BJ (cell line): ENCODE measurements around the gene DIS3L2. TPM values are rescaled to one million over a fixed set of nuclear protein-coding genes. Genes with fewer than 3 reads are reported as not detected.

Experiments
- CTCF ChIA-PET: fragments of 350-600 bp; formaldehyde crosslinking; extraction: SDS; loops from one replicate; lab custom pipeline; 2021; ENCODE audit warnings: antibody characterized with exemption, inconsistent platforms; lab: Yijun Ruan, JAX
- POLR2A ChIA-PET: fragments of 300-600 bp; sonication (Branson Sonifier 250); formaldehyde crosslinking; extraction: SDS; loops from one replicate; lab custom pipeline; 2021; ENCODE audit warnings: antibody characterized with exemption; lab: Charles Lee
- DNase-seq: peaks from one replicate; pipeline ENCODE4 v3.0.0-alpha.2; 2011; ENCODE audit warnings: low read depth
- H3K27me3 ChIP-seq: 2 replicates; pipeline ENCODE4 v1.6.0; 2011; ENCODE audit warnings: low read length; ENCODE audit not compliant: control insufficient read depth, insufficient read depth
- H3K36me3 ChIP-seq: 2 replicates; pipeline ENCODE4 v1.5.1; 2011; ENCODE audit warnings: low read length; ENCODE audit not compliant: control insufficient read depth, insufficient read depth
- H3K4me3 ChIP-seq: 2 replicates; pipeline ENCODE4 v1.5.1; 2011; ENCODE audit warnings: low read depth, mild to moderate bottlenecking, control low read depth, low read length
- polyA plus RNA-seq: library from polyadenylated mRNA; depleted of rRNA; stranded (reverse); fragments of >200 nt; gene quantifications from 2 replicates; pipeline ENCODE4 v1.2.3, GENCODE V29; 2011
- TF ChIP-seq, protein P1 (sequence below): IDR thresholded peaks from 2 replicates; pipeline ENCODE4 v1.5.1; 2011; ENCODE audit warnings: low read depth, mild to moderate bottlenecking, control low read depth, inconsistent platforms, low read length, moderate library complexity; ENCODE audit not compliant: insufficient read depth

Gene DIS3L2
- polyA plus RNA-seq, 1 experiment = 12.4 TPM

GRCh38 chr2:231960810-231961348, 634 bp upstream of the DIS3L2 start:
- DNase-seq = no peak
- ChIA-PET CTCF (interaction anchor here (0.5 to 1.1 kb wide), 3 partner anchors 10 to 338 kb away, joined by 3 to 4 read pairs (median 3); no protein-coding TSS in a partner anchor), POLR2A (no interaction called here)
- TF ChIP-seq, protein P1, sequence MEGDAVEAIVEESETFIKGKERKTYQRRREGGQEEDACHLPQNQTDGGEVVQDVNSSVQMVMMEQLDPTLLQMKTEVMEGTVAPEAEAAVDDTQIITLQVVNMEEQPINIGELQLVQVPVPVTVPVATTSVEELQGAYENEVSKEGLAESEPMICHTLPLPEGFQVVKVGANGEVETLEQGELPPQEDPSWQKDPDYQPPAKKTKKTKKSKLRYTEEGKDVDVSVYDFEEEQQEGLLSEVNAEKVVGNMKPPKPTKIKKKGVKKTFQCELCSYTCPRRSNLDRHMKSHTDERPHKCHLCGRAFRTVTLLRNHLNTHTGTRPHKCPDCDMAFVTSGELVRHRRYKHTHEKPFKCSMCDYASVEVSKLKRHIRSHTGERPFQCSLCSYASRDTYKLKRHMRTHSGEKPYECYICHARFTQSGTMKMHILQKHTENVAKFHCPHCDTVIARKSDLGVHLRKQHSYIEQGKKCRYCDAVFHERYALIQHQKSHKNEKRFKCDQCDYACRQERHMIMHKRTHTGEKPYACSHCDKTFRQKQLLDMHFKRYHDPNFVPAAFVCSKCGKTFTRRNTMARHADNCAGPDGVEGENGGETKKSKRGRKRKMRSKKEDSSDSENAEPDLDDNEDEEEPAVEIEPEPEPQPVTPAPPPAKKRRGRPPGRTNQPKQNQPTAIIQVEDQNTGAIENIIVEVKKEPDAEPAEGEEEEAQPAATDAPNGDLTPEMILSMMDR = no peak
- Histone ChIP-seq H3K27me3 (peaks cover 3% of the 10 kb centered on the region; the same call in 1 of the 2 replicates), H3K36me3 (no peaks in the 10 kb centered on the region), H3K4me3 (peak overlapping the region; percentile 95)

GRCh38 chr2:231965102-231965501, 3.6 kb downstream of the DIS3L2 start:
- TF ChIP-seq, protein P1 = no peak
- ChIA-PET CTCF (no interaction called here), POLR2A (no interaction called here)
- Histone ChIP-seq H3K27me3 (no peaks in the 10 kb centered on the region), H3K4me3 (no peak overlapping the region), H3K36me3 (no peaks in the 10 kb centered on the region)
- no peak for DNase-seq

DNA sequence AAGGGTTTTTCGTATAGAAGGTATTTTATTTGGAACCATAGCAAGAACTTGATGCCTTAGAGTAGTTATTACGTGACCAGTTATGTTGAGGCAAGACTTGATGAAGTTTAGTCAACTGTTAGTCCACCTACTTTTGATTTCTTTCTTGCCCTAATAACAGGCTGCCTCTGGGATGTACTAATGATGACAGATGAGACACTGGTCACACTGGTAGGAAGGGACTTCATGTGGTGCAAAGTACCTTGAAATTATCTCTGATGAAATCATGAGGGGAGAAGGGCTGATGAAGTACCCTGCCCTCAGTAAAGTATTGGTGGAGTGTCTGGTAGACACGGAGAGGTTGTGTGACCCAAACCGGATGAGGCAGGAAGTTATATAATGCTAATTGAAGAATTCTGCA, 5.4 kb downstream of the DIS3L2 start:
- CTCF ChIA-PET = interaction anchor here (0.6 kb wide), 1 partner anchor 15 kb away, joined by 3 read pairs; no protein-coding TSS in a partner anchor
- POLR2A ChIA-PET = no interaction called here
- Histone ChIP-seq H3K4me3 (no peak overlapping the region), H3K36me3 (no peaks in the 10 kb centered on the region), H3K27me3 (no peaks in the 10 kb centered on the region)
- TF ChIP-seq, protein P1 = no peak
- DNase-seq = no peak

DNA sequence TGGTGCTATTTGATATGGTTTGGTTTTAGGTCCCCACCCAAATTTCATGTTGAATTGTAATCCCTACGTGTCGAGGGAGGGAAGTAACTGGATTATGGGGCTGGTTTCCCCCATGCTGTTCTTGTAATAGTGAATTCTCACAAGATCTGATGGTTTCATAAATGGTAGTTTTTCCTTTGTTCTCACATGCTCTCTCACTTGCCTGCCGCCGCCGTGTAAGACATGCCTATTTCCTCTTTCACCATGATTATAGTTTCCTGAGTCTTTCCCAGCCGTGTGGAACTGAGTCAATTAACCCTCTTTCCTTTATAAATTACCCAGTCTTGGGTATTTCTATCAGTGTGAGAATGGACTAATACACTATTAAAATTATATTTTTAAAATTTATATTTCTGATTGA, 7.3 kb downstream of the DIS3L2 start:
- H3K4me3 ChIP-seq = no peak overlapping the region
- no peak for DNase-seq
- no peaks in the 10 kb centered on the region for H3K27me3 ChIP-seq
- ChIA-PET CTCF (no interaction called here), POLR2A (interaction anchor here (0.6 kb wide), 1 partner anchor 17 kb away, joined by 13 read pairs; no protein-coding TSS in a partner anchor)
- H3K36me3 ChIP-seq = no peaks in the 10 kb centered on the region
- TF ChIP-seq, protein P1 = no peak

DNA sequence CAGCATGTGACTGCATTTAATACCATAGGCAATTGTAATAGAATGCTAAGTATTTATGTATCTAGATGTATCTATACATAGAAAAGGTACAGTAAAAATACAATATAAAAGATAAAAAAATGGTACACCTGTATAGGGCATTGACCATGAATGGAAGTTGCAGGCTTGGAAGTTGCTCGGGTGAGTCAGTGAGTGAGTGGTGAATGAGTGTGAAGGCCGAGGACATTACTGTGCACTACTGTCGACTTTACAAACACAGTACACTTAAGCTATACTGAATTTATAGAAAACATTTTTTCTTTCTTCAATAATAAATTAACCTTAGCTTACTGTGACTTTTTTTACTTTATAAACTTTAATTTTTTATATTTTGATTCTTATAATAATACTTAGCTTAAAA, 8.9 kb downstream of the DIS3L2 start:
- Histone ChIP-seq H3K36me3 (no peaks in the 10 kb centered on the region), H3K27me3 (no peaks in the 10 kb centered on the region), H3K4me3 (no peak overlapping the region)
- no peak for DNase-seq
- POLR2A ChIA-PET = no interaction called here
- TF ChIP-seq, protein P1 = no peak
- CTCF ChIA-PET = interaction anchor here (0.6 to 1.2 kb wide), 4 partner anchors 9 to 121 kb away, joined by 3 to 4 read pairs (median 3); partner anchors contain the start of gene DIS3L2
